EH (cell line): ENCODE data around the gene ALG9.
"Not testable (repeated sequence)": the region's sequence is repeated elsewhere in the genome, so short reads cannot be mapped to it uniquely, and the experiment has no call there.

Source experiments
- DNase-seq: peaks from one replicate; pipeline ENCODE4 v3.0.0-alpha.2; 2015; ENCODE audit warnings: low read depth

ALG9 gene

DNA sequence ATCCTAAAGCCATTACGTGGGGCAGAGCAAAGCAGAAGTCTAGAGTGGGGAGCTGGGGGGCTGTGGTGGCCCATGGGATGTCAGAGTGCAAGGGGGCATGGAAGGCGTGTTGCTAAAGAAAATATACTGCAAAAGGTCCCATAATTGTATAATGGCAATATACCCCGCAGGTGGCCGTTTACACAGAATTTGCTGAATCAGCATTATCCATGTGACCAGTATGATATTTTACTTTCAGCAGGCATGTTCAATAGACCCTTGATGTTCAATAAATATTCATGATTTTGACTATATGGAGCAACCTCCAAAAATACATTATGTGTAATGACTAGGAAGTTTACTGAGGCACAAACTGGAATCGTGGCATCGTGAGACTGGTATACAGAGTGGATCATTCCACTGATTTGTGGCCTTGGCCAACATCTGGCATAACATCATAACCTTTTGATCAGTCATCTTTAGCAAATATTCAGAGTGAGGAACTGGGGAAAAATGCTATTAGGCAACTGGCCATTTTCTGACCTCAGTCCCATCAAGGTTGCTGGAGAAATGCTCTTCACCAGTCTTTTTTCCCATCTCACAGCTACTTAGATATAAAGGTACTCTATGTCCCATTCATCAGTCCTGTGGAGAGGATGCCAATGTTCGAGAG lies 75.9 kb downstream of the ALG9 start:
- DNase-seq, result peak; percentile 73

DNA sequence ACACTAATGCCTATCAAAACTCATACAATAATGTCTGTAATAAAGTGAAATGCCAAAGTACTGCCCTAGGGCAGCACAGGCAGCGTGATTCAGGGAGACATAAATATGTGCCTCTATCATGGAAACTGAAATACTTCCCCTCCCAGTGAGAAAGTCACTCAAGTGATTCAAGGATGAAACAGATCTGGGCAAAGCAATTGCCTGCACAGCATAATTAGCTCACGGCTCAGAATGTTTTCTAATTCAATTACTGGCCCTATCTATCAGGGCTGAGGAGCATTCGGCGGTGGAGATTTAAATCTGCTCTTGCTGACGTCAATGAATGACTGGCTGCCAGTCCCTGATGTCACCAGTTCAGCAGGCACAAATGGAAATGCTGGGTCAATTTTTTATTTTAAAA lies 77.5 kb downstream of the ALG9 start:
- peak; percentile 97 for DNase-seq

DNA sequence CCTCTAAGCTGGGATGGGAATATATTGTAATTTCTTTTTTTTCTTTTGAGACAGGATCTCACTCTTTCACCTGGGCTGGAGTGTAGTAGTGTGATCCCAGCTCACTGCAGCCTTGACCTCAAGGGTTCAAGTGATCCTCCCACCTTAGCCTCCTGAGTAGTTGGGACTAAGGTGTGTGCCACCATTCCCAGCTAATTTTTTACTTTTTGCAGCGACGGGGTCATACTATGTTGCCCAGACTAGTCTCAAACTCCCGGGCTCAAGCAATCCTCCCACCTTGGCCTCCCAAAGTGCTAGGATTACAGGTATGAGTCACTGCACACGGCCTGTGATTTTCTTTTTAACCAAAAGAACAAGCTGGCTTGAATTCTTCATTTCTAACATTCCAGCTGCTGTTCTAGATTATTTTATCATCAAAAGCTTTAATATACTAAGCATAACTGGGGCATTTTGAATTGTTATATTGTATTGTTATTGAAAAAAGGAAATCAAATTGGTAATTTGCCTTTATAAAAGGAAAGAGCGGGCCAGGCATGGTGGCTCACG lies 78.4 kb downstream of the ALG9 start:
- DNase-seq, result peak; percentile 31

DNA sequence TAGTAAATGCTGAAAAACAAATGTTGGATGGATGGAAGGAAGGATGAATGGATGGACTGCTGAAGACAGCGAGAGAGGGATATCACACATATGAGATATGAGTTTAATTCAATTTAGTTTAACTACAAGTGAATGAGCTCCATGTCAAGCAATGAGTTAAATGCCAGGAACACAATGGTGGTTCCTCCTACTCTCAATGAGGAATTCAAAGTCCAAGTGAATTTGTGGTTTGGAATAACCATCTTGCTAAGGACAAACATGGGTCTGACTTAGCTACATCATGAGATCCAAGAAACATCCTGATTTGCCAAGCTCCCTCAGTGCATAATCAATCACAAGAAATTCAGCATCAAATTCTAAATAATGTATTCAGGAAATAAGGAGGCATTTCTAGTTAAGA lies 79.1 kb downstream of the ALG9 start:
- no peak for DNase-seq

DNA sequence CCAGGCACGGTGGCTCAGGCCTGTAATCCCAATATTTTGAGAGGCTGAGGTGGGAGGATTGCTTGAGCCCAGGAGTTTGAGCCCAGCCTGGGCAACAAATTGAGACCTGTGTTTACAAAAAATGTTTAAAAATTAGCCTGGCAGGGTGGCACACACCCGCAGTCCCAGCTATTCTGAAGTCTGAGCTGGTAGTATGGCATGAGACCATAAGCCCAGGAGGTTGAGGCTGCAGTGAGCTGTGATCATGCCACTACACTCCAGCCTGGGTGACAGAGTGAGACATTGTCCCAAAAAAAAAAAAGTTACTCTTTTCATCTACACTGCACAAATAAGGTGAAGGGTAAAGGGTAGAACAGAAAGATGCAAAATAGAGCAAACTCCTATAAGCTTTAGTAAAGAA lies 82.9 kb downstream of the ALG9 start:
- DNase-seq, result no peak

DNA sequence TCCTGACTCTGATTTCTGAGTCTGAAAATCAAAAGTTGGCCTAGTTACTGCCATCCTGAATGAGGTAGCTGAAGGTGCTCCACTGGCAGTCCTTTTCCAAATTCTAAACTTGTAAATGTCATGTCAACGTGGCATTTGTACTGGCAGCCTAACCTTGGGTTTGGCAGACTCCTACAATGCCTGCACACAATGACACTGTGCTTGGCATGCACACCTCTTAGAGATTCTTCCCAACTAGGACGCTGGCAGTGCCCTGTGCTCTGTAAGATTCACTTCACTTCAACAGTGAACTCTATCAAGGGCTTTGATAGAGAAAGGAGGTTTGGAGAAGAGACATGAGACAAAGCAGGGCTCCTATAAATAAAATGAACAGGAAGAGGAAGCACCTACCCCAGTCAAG lies 83.3 kb downstream of the ALG9 start:
- DNase-seq, result no peak

DNA sequence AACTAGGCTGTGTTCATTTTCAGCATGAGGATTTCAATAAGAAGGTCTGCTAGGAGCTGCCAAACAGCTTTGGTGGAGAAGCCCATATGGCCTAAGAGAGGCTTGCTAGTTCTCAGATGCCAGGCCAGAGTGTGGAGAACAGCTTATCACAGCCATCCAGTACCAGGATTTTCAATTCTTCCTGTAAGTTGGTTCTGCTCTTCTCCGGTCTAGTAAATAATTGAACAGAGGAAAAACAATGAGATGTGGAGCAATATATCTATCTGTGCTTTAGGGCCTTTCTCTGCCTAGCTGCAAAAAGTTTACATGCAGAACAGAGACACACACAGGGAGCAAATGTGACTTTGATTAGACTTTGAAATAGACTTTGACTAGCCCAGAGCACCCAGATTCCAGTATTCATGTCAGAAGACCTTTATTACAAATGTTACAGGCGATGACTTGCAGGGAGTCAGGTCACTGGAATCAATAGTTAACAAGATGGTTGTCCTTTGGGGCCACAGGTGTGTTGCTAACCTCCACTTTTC lies 85.4 kb downstream of the ALG9 start:
- DNase-seq, result no peak

DNA sequence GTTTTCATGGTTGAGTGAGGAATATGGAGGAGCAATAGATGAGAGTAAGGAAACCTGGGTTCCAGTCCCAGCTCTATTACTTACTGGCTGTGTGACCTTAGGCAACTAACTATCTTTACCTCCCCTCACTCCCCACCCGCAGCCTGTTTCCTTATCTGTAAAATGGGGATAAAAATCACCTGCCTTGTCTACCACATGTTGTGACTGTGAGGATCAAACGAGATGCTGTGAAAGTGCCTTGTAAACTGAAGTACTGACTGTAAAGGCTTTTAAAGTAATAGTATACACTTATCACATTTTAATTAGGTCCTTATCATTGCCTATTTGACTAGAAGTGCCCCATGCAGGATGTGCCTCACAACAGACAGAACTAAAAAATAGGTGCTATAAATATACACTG lies 86.3 kb downstream of the ALG9 start:
- DNase-seq, result no peak

DNA sequence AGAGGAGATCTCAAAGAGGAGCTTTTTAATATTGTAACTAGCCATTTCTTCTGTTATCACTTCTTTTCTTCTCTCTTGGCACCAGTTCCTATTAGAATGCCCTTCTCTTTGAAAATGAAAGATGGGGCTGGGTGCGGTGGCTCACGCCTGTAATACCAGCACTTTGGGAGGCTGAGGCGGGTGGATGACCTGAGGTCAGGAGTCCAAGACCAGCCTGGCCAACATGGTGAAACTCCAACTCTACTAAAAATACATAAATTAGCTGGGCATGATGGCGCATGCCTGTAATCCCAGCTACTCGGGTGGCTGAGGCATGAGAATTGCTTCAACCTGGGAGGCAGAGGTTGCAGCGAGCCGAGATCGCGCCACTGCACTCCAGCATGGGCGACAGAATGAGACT lies 87.1 kb downstream of the ALG9 start:
- DNase-seq, result not testable (repeated sequence)

DNA sequence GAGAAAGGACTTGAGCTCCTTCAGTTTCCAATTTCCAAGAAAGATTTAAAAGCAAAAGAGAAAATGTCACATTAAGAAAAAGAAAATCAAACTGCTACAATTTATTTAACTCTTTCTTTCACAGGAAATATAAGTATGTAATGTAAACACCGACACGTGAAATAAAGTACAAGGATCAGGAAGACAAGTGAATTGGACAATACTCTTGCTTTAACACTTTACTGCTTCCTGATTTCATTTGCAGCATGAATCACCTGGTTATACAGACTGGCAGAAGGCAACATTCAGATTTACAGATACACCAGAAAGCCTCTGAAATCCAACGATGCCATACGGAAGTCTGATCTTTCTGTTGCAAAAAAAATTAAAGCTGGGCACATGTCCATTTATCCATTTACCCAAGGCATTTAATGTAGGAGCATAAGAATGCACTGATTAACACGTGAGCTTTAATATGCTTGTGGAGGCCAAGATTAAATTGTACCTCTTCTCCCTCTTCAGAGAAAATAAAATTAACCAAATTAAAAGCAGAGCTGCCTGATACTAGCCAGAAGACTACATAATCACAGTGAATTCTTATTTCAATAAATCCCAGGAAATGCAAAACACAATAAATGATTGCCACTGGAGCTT lies 89.2 kb downstream of the ALG9 start:
- DNase-seq, result no peak

DNA sequence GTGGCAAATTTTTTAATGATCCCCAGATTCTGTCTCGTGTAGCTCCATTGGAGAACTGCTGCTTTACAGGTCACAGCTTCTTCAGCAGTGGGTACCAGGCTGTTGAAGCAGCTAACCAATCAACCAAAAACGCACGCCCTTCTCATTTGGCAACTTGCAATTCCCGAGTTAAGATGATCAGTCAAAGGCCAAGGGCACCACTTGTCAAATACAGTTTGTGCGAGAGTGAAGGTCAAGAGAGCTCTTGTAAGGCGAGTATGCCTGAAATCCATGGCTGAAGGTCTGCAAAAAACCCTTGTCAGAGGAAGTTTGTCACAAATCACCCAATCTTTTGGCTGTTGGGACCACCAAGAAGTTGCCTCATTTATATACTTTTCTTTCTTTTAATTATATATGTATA lies 92.3 kb downstream of the ALG9 start:
- DNase-seq, result no peak

DNA sequence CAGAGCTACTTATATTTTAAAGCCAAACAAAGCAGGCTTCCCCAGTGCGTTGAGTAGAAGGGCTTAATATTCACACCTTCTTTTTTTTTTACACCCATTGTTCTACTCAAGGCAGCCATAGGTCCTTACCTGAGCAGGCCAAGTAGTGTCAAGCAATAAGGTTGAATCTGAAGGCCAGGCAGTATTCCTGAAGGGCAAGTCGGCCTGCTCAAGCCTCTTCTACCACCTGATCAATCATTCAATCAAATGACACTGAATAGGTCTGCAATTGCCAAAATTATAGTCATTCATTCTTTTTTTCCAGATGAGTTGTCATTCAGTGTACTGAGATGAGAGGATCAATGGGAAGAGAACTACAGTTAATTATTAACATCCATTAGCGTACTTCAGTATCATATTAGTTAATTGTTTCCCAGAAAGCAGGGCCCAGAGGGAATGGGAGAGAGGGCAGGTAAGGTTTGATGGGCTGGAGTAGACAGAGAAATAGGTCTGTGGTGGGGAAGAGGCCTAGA lies 93.3 kb downstream of the ALG9 start:
- no peak for DNase-seq

DNA sequence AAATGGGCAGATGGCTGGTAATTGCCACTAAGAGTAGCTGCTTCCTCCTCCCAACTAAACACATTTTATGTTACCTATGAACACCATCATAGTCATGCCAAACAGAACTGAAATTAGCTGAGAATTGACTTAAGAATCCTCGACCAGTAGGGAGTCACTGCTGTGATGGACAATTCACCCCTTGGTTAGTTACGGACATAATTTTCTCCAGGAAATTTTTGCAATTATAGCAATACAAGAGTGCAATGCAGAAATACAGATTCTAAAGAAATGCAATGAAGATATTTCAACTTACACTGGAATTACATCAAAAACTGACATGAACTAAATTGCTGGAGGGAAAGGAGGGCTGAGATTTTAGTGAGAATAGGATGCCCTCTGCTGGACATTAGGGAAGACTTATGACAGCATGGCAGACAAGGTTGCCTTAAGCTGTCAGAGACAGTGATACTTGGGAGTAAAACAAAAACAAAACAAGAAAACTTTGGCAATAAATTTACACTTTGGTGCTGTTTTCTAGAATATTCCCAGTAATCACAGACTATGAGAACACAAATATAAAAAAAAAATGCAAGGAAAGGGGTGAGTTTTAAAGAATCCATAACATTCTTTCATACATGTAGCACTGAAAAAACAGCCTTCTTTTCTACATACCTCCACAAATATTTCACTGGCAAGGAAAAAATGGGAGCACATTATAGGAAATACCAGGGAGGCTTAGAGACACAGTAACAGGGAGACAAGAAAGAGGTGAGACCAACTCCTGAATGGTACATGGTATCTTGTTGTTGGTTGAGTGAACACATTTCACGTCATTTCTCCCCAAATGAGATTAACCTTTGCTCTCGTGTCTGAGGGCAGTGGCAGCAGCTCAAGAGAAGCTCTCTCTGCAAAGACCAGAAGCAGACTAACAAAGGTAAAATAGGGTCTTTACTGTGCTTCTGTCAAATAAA lies 94.0 kb downstream of the ALG9 start:
- DNase-seq, result peak; percentile 82

DNA sequence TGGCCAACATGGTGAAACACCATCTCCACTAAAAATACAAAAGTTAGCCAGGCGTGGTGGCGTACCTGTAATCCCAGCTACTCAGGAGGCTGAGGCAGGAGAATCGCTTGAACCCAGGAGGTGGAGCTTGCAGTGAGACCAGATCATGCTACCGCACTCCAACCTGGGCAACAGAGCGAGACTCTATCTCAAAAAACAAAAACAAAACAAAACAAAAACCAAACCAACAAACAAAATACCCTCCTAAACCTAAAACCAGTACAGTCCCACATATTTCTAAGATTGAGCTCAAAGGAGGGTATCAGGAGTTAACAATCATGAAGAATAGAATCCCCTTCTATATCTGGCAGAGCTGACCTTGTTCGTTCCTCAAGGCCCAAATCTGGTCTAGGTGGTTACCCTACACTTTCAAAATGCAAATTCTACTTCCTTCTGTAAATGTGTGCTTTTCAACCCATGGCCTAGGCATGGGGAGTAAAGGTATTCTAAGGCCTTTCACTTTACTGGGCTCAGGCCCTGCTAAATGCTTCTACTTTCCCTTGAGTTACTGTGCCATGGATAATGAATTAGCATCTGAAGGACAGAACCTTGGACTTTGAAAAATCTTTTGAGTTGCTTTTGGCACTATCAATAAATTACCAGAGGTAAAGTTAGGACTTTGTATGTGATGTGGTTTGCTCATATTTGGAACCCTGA lies 94.8 kb downstream of the ALG9 start:
- no peak for DNase-seq

DNA sequence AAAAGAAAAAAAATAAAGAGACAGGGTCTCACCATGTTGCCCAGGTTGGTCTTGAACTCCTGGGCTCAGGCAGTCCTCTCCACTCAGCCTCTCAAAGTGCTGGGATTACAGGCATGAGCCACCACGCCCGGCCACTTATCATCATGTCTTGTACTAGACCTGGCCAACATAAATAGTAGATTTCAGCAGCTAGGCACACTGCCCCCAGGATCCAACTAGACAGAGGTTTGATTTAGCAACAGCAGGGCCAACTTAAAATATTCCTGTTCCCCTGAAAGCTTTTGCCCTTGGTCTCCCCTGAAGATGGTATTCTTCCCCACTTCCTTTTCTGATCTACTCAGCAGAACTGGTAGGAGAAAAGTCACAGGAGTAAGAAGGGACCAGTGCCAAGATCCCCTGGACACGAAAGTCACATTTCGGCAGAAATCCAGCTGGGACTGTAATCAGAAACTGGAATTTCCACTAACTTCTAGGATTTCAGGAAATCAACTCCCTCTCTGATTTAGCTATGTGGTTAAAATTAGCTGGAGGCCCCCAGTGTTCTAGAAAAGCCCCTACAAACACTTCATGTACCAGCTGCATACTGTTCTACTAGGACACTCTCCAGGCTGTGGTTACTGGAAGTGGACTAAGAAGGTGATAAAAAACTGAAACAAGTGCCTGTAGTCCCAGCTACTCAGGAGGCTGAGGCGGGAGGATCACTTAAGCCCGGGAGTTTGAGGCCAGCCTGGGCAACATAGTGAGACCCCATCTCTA lies 96.2 kb downstream of the ALG9 start:
- DNase-seq, result peak; percentile 60

DNA sequence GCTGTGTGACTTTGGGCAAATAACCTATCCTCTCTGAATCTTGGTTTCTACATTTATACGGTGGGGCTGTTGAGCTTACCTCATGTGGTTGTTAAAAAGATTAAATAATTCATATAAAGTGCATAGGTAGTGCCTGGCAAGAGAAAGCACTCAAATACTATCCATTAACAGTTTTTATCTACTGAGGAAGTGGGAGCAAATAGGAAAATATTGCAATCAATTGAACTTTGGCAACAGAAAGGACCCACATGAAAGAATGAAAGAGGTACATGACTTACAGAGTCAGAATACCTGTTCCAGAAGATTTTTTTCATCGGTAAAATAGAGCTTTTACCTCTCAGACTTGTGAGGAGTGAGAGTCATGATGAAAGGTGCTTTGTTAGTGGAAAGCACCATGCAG lies 98.8 kb downstream of the ALG9 start:
- DNase-seq, result no peak

DNA sequence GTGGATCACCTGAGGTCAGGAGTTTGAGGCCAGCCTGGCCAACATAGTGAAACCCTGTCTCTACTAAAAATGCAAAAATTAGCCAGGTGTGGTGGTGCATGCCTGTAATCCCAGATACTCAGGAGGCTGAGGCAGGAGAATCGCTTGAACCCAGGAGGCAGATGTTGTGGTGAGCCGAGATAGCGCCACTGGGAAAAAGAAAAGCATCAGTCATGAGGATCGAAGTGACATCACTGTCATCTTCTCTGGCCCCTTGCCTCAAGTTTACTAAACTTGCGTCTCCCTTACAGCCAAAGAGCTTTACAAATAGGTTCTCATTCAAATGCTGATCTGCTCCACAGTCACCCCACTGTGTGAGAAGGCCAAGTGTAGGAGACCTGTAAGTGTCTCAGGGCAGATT lies 100.2 kb downstream of the ALG9 start:
- DNase-seq, result not testable (repeated sequence)

DNA sequence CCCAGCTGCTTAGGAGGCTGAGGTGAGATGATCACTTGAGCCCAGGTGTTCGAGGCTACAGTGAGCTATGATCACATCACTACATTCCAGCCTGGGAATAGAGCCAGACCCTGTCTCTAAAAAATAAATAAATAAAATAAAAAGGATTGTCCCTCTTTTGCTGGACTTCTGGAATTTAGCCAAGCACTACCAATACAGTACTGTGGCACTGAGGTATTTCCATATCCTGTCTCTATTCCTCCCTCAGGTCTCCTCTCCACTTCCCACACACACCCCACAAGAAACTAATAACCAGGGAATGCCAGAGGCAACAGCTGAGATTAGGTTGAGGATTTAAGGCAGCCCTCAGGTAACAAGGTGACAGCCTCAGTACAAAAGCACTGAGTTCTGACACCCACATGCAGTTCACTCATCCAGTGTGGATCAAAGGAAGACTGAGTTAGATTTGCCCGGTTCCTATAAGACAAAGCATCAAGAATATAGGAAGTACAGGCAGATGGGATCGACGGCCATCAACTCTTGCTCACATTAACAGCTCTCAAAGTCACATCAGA lies 100.7 kb downstream of the ALG9 start:
- DNase-seq, result no peak

DNA sequence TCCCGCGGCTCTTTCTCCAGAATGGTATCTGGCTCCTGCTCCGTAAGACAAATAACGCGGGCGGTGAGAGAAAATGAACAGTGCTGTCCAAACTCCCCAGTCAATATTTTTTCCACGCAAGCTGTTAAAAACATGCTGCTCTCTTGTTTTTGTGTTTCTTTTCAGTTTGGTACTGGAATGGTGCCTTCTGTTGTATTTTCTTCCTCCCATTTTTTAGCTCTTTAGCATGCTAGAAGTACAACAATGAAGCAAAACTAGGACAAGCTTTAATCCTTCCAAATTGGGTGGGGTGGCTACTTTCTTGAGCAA lies 104.6 kb downstream of the ALG9 start:
- DNase-seq, result no peak

DNA sequence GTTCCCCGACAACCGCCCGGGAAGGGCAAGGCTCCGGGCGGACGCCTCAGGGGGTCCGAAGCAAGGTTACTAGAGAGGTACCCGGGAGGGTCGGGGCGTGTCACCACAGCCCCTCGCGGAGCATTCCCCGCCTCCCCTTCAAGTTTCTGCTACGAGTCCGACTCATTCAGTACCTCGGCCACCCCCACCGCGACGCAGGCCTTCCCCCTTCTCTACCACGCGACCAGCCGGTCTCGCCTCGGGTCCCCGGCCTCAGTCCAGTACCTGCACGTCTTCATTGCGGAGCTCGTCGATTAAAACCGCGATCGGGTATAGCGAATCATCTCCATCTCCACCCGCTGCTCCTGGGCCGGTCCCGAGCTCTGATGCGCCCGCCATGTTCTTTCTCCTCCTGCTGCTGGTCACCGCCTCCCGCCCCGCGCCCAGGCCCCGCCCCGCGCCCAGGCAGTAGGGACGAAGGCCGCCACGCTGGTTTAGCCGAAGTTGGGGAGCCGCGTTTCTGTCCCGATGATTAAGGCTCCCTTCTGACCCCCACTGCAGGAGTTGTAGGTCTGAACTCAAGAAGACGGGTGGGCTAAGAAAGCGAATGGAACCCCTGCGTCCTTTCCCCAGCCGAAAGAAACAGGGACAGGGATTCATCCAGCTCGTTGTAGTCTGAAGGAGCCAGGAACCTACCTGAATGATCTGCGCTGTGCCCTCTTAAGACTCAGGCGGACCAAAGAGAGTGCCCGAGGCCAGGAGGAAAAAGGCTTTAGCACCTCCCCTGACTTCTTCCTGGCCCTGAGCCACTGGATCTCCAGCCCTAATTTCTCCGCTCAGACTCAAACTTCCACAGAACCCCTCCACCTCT lies 105.2 kb downstream of the ALG9 start, which contains the start of gene PPP2R1B:
Gene PPP2R1B, minus strand, starts transcription at position 406 of the 850 bp plus-strand sequence. Its CDS starts 28 bp downstream, at position 378.
- DNase-seq, result peak; percentile 75
